HG02981 (cell line): ENCODE results near the gene FOLR1.
"Not testable (repeated sequence)": the region's sequence is repeated elsewhere in the genome, so short reads cannot be mapped to it uniquely, and the experiment has no call there.

Experiments used
- ATAC-seq: cut with Tn5 transposase; IDR thresholded peaks from one replicate; pipeline ENCODE4 v1.9.1; 2021; ENCODE audit warnings: mild to moderate bottlenecking, moderate library complexity; ENCODE audit not compliant: unreplicated experiment

The FOLR1 gene

GRCh38 chr11:72180892-72181552 is 10.9 kb upstream of the FOLR1 start:
- ATAC-seq, result not testable (repeated sequence)

GRCh38 chr11:72181553-72181958 is 10.4 kb upstream of the FOLR1 start:
- ATAC-seq, result not testable (repeated sequence)

GRCh38 chr11:72188267-72188666 is 3.7 kb upstream of the FOLR1 start:
- no peak for ATAC-seq

- ATAC-seq, result no peak
Measured at GRCh38 chr11:72189455-72190250, 2.3 kb upstream of the FOLR1 start.

- no peak for ATAC-seq
Measured at GRCh38 chr11:72190631-72191071, 1.3 kb upstream of the FOLR1 start.

- ATAC-seq, result no peak
Measured at GRCh38 chr11:72195518-72196270, 3.8 kb downstream of the FOLR1 start.

- ATAC-seq, result not testable (repeated sequence)
Measured at GRCh38 chr11:72201445-72201844, 9.5 kb downstream of the FOLR1 start.

- ATAC-seq, result no peak
Measured at GRCh38 chr11:72202571-72202970, 10.6 kb downstream of the FOLR1 start.

- ATAC-seq, result no peak
Measured at GRCh38 chr11:72203163-72203562, 11.2 kb downstream of the FOLR1 start.

GRCh38 chr11:72204886-72205285 is 12.9 kb downstream of the FOLR1 start:
- ATAC-seq, result no peak

GRCh38 chr11:72206794-72207193 is 14.9 kb downstream of the FOLR1 start:
- ATAC-seq, result not testable (repeated sequence)

- no peak for ATAC-seq
Measured at GRCh38 chr11:72208281-72208680, 16.3 kb downstream of the FOLR1 start.

GRCh38 chr11:72209101-72209500 is 17.2 kb downstream of the FOLR1 start:
- no peak for ATAC-seq

GRCh38 chr11:72216638-72217037 is 24.7 kb downstream of the FOLR1 start, which contains the start of gene FOLR2:
Gene FOLR2 (plus strand): TSS chr11:72216794. CDS start chr11:72218585, 1,791 bp downstream.
- no peak for ATAC-seq

- ATAC-seq, result no peak
Measured at GRCh38 chr11:72217841-72218240, 25.9 kb downstream of the FOLR1 start.

GRCh38 chr11:72218251-72218745 is 26.4 kb downstream of the FOLR1 start:
- no peak for ATAC-seq

- no peak for ATAC-seq
Measured at GRCh38 chr11:72220696-72221363, 28.9 kb downstream of the FOLR1 start.

- ATAC-seq, result no peak
Measured at GRCh38 chr11:72221386-72222075, 29.6 kb downstream of the FOLR1 start.

GRCh38 chr11:72222106-72222891 is 30.4 kb downstream of the FOLR1 start:
- ATAC-seq, result no peak
